NCI-H1048 (cell line): Measurements from ENCODE around the gene PCLO.
A peak's percentile ranks its signal among the peaks of the same experiment; 100 is the strongest.

Experiments
- DNase-seq: peaks from one replicate; lab custom pipeline; 2025; lab: John Stamatoyannopoulos, UW

PCLO gene, protein sequence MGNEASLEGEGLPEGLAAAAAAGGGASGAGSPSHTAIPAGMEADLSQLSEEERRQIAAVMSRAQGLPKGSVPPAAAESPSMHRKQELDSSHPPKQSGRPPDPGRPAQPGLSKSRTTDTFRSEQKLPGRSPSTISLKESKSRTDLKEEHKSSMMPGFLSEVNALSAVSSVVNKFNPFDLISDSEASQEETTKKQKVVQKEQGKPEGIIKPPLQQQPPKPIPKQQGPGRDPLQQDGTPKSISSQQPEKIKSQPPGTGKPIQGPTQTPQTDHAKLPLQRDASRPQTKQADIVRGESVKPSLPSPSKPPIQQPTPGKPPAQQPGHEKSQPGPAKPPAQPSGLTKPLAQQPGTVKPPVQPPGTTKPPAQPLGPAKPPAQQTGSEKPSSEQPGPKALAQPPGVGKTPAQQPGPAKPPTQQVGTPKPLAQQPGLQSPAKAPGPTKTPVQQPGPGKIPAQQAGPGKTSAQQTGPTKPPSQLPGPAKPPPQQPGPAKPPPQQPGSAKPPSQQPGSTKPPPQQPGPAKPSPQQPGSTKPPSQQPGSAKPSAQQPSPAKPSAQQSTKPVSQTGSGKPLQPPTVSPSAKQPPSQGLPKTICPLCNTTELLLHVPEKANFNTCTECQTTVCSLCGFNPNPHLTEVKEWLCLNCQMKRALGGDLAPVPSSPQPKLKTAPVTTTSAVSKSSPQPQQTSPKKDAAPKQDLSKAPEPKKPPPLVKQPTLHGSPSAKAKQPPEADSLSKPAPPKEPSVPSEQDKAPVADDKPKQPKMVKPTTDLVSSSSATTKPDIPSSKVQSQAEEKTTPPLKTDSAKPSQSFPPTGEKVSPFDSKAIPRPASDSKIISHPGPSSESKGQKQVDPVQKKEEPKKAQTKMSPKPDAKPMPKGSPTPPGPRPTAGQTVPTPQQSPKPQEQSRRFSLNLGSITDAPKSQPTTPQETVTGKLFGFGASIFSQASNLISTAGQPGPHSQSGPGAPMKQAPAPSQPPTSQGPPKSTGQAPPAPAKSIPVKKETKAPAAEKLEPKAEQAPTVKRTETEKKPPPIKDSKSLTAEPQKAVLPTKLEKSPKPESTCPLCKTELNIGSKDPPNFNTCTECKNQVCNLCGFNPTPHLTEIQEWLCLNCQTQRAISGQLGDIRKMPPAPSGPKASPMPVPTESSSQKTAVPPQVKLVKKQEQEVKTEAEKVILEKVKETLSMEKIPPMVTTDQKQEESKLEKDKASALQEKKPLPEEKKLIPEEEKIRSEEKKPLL (N-terminal part only)

DNA sequence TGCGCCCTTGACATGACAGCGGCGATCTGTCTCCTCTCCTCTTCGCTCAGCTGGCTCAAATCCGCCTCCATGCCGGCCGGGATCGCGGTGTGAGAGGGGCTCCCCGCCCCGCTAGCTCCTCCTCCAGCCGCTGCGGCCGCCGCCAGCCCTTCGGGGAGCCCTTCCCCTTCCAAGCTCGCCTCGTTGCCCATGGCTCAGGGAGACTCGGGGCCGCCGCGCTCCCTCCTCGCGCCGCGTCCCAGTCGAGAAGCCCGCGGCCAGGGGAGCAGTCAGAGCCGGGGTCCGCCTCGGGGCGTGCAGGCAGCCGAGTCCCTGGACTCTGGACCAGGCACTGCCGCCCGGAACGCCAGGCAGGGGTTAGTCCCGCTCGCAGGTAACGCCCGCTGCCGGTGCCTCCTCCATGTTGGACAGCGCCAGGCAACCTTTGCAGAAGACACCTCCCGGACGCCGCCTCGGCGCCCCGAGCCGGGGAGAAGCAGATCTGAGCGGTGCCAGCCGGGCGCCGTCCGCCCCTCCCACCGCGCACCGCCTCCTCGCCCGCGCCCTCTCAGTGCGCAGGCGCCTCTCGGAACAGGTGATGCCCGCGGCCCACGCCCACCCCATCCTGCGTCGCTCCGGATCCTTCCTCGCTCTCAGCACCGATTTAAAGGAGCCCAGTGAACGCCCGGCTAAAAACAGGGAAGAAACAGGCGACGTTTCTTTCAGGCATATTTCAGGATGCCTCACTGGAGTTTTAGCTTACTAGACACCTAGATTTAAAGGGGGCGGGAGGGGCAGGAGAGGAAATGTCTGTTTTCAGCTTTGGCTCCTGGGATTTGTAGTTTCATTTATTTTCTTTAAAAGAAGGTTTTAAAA, at the start of gene PCLO:
Gene PCLO, minus strand, starts transcription at position 483 of the 855 bp plus-strand sequence. Its CDS starts 292 bp downstream, at position 191.
- DNase-seq: peak; percentile 85

DNA sequence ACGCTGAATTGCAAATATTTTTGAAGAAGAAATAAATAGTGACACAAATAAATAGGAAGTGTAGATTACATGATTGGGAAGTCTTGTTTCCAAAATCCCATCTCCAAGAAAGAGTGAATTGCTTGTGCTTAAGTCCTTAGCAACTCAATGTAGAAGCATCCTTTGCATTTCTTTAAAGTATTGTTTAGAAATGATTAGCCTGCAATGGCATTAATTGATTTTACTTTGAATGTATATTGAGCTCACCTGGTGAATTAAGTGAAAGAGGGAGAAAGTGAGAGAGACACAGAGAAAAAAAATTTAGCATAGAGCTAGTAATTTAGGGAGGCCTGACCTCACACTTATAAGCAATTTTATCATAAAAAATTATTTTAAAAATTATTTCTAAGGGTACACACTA, 49.0 kb upstream of the PCLO start:
- DNase-seq: no peak

DNA sequence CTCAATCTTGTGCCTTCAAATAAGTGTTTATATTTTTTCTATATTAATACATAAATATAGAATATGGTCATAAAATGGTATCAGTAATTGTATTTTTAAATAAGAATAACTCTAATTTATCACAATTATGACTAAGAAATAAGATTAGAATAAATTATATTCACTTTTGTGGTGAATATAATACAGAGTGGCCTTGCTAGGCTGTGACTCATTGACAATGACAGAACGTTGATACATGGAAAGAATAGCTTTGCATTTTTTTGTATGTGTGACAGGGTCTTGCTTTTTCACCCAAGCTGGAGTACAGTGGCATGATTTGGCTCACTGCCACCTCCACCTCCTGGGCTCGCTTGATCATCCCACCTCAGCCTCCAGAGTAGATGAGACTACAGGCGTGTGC, 47.8 kb upstream of the PCLO start:
- DNase-seq: no peak

DNA sequence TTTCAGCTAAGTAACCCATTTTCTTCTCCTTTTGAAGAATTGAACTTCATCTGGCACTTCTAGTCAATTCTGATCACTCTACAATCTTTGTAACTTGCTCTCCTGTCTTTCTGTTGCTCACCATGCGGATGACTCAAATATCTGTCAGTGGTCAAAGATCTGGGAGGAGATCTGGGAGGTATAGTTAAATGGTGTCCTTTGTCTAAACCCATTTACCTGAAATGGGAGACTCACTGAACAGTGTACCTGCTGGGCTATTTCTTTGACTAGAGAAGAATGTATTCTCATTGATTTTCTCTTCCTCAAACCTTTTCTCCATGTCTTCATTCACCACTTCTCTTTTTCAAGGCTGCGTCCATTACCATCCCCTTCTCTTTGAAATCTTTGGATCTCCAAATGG, 42.0 kb upstream of the PCLO start:
- no peak for DNase-seq

DNA sequence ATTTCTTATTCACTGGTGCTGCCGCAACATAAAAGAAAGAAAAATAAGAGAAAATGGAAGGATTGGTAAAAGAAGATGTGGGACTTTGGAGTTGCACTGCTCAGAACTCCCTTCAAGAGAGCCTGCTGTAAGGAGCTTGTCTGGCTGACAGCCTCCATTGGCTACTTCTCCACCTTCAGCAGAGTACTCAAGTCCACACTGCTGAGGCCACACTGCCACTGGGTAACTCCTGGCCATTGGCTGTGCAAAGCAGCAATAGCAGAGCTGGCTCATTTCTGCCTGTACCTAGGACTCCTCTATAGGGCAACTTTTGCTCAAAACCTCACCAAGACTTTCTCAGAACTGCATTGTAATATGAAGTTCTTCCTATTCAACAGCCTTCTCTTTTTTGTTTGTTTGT, 38.7 kb upstream of the PCLO start:
- DNase-seq: no peak

DNA sequence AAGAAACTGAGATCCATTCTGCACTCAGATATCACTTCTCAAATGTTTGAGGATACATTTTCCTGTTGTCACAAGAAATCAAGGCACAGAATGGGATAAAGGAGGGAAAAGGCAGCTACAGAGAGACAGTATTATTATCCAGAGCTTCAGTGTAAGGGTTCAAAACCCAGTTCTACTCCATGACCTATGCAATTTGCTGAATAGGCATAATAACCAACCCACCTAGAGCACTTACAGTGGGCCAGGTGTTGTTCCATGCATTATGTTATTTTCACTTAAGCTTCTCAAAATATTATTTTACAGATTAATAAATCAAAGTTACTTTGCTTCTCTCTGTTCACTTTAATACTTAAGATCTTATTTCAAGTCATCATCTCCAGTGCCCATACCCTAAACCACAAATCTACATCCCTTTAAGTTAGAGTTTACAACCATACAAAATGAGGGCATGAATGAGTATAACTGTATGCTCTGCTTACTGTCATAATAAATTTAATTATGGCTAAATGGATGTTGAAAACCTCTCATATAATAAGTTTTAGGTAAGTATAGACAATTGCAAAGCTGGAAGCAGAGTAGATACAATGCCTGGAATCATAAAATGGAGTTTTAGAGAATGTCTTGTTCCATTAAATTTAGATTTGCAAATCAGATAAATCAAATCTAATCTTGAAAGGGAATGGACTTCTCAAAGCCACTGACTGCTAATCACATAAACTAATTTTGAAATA, 28.1 kb upstream of the PCLO start:
- DNase-seq: no peak

DNA sequence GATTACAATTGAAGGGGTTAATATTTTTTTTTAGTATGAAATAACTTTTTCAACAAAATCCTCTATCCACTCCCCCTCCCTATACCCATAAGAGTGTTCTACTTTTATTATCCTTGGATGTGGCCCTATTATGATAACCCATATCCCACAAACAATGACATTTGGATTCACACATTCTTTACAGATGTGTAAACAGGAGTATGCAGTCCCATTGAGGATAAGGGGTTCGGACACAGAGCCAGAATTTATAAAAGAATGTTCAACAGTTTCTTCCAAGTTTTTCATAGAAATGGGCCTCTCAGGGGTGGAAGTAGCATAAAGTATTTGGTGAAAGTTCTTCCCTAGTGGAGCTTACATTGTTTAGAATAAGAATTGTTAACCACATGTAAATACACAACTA, 16.1 kb upstream of the PCLO start:
- DNase-seq: no peak

DNA sequence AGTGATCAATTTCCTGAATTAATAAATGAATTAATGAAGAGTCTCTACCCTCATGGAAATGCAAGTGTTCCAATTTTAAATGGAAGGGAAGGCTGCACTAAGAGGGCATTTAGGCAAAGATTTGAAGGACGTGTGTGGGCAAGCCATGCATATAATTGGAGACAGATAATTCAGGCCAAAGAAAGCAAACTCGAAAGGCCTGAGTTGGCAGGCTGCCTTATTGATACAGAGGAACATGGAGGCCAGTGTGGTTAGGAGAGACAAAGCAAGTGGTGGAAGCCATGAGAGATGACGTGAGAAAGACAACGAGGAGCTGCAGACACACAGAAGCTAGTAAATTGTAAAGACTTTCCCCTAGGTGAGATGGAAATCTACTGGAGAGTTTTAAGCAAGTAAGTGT, 15.4 kb upstream of the PCLO start:
- DNase-seq: no peak

DNA sequence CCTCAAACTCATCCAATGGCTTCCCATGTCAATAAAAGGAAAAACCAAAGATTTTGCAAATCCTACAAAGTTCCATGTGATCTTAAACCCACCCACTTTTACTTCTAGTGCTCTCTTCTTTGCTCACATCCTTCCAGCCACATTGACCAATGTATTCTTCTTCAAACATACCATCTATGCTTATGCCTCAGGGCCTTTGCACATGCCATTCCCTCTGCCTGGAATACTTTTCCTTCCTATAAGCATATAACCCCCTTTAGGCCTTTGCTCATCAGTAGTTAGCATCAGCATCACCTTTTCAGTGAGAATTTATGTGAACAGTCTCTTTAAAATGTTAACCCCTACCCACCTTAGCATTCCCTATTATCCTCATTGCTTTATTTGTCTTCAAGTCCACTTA, 11.0 kb upstream of the PCLO start:
- no peak for DNase-seq

DNA sequence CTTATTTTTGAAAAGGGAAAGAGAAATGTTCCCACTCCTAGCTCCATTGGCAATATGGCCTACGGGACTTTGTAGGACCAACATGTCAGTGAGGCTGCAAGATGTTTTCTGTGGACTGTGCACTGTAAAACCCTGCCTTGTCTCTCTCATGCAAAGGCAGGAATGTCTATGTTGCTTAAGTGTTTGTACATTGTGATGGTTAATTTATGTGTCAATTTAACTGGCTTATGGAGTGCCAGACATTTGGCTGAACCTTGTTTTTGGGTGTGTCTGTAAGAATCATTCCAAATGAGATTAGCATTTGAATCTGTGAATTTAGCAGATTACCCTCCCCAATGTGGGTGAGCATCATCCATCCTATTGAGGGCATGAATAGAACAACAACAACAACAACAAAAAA, 4.1 kb upstream of the PCLO start:
- DNase-seq: no peak

DNA sequence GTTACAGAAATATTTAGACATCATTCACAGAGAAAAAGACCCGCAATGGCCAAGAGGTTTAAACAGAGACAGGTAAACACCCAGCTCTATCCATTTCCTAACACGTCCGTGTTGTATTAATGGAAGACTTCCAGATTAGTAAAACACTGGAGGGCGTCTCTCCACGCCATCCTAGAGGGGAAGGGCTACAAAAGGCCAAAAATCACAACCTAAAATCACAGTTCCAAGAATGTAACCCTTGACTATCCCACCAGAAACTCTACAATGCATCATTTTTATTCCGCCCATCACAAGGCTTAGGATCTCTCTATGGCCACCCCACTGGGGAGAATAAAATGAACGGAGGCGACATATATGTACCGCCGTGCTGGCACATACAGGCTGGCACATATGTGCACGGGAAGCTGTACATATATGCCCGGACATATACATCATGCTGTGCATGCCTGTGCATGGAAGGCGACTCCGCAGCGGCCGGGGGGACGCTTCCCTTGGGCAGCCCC, 734 bp downstream of the PCLO start:
- DNase-seq: no peak

DNA sequence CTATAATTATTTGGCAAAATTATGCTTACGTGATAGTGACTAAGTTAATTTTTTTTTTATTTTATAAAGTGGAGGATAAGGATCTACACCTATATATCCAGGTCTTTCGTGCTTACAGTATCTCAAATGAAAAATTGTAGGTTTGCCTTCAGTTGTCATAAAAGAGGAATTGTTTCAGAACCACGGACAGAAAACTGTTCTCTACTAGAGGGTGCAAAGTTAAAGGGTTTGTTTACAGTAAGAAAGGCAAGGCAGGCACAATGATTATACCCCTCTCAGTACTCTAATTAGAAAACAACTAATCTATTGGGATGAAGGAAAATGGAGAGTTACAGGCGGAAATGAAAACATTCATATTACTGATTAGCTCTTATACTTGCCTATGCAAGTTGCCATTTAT, 1.5 kb downstream of the PCLO start:
- DNase-seq: no peak

DNA sequence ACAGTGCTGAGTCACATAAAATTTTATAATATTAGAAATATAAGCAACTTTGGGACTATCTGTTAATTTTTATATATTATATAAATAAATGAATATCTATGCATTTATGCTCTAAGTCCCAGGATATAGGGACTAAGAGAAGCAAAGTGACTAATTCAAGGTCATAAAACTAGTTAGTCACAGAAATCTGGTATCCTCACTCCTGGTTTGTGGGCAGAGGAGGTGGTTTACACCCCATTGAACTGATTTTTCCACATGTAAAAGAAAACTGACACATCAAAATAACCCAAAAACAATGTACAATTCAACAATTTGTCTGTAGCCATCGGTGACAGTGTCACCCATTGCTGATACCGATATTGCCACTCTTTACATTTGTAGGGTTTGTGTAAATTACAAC, 3.0 kb downstream of the PCLO start:
- no peak for DNase-seq

DNA sequence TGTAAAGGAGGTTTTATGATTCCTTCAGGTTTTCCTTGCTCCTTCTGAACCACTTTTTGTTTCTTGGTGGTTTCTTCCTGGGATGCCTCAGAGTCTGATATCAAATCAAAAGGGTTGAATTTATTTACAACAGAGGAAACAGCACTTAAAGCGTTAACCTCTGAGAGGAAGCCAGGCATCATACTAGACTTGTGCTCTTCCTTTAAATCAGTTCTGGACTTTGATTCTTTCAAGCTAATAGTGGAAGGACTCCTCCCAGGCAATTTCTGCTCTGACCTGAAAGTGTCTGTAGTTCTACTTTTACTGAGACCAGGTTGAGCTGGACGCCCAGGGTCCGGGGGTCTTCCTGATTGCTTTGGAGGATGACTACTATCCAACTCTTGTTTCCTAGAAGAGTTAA, 6.7 kb downstream of the PCLO start:
- no peak for DNase-seq

DNA sequence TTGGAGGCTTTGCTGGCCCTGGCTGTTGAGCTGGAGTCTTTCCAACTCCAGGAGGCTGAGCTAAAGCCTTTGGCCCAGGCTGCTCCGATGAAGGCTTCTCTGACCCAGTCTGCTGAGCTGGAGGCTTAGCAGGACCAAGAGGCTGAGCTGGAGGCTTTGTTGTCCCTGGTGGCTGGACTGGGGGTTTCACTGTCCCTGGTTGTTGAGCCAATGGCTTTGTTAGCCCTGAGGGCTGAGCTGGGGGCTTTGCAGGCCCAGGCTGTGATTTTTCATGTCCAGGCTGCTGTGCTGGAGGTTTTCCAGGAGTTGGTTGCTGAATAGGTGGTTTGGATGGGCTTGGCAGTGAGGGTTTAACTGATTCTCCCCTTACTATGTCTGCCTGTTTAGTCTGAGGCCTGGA, 7.3 kb downstream of the PCLO start:
- DNase-seq: no peak

DNA sequence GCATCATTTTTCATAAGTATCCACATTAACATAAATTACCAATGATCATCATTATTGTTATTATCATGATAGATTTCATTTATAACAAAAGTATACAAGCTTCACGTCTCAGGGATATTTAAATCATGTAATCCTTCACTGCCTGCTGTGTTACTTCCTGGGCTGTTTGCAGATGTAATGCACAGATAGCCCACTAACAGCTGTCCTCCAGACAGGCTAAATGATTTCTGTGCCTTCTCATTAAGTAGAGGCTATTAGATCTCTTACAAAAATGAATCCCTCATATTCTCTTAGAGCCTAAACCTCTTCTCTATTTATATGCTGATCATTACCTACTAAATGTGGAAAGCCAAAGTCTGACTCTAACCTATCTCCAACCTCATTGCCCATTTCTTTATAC, 9.3 kb downstream of the PCLO start:
- DNase-seq: no peak

DNA sequence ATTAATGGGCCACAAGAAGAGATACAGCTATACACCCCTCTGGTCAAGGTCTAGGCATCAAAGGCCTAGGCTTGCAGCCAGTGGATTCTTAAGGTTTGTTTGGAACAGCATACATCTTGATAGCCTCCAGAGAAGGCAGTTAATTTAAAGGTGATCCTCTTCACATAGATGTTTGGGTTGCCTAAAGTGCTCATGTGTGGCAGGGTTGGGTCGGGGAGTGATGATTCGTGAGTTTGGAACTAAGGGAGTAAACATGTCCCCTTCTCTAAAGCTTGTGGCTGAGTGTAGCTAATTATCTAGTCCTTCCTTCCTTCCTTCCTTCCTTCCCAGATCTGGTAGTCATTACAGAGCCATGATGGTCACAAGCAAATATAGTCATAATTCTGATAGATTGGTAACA, 12.4 kb downstream of the PCLO start:
- no peak for DNase-seq

DNA sequence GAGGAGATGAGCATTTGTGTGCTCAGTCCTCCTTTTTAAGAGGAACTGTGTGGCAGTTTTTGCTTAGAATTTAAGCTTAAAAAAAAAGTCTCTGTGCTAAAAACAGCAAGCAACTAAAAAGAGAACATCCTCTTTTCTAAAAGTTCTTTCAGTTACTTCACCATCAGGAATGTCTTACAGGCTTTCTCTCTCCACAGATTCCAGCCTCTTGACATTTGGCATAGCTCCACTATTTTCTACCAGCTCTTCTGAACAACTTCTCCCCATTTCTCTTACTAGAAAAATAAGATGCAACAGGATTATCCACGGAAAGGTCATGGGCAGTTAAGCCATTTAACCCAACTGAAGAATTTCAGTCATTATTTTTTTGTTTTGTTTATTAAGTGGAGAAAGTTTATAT, 13.2 kb downstream of the PCLO start:
- no peak for DNase-seq

DNA sequence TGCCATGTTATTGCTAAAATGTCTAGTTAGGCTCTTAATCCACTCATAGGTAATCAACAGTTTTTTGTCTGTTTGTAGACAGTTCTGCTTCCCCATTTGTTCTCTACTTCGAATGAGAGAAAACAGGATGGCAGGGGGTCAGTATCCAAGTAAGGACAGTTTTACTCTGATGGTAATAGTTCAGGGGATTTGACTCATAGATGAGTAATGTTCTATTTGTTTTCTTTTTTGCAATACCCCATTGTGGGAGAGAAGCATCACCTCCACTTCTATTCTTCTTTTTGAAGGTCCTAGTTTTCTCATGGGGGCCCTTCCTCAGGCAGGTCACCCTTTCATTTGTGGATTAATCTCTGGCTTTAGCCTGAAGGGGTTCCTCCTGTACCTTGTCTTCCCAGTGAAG, 13.9 kb downstream of the PCLO start:
- no peak for DNase-seq

DNA sequence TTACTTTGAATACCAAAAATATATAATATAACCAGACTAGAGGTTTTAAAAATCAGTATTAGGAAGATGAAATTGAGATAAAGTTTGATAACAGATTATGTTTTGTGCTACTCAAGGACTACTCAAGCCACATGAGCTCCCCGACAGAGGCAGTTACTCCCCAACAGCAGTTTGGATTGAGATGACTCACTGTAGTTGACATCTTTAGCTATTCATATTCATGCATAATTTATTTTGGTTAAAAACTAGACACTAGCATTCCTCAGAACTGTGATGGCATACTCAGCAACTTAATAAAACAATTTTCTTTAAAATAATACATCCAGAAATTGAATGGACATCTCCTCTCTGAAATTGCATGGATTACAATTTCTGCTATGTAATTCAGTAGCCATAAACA, 19.6 kb downstream of the PCLO start:
- no peak for DNase-seq

DNA sequence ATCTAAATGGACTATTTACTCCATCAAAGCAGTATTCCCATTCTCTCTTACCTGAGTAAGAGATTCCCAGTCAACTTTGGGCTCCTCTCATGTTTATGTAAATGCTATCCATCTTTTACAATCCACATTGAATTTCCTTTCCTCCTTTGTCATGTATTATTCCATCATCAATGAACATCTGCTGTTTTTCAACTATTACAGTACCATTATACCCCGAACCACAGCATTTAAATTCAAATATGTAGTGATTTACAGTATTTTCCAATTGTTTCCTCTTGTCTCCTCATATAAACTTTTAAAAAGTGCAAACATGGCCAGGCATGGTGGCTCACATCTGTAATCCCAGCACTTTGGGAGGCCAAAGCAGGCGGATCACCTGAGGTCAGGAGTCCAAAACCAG, 20.3 kb downstream of the PCLO start:
- DNase-seq: no peak
